ENCODE data around the gene DAB2IP.

The DAB2IP gene

DNA sequence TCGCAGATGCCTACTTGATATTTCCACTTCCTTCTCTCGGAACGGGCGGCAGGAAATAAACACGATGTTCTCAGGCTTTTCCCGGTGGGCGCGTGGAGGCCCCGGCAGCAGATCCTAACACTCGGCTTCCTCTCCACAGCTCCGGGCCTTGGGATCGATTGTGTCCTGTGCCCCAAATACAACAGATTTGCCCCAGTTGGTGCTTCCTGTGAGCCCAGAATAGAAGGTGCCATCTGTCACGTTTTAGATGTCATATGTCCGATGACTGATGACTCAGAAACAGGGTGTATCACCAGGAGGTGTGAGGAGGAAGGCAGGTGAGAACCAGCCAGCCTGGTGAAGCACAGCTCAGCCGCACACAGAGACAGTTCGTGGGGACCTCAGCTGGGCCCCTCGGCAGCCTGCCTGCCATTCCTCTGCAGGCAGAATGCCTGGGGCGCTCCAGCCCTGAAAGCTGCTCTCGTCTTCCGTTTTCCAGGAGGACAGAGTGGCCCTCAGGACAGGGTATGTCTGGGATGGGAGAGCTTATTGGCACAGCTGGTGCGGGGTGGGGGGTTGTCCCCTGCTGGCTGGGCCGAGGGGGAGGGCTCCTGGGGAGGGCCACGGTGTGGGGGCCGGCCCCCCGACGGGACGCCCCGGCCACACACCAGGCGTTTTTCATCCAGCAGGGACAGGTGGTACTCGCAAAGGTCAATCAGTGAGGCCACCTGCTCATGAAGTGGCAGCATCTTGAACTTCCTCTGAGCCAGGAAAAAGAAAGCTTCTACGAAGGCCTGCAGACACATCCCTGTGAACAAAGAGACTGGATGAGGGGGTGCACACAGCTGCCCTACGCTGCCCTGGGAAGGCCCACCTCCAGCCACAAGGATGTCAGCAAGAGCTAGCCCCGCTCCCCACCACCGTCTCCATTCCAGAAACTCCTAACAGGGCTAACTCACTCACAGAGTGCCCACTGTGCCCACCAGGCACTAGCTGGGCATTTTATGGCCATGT is 171.0 kb downstream of the DAB2IP start:
- no peak for DNase-seq

DNA sequence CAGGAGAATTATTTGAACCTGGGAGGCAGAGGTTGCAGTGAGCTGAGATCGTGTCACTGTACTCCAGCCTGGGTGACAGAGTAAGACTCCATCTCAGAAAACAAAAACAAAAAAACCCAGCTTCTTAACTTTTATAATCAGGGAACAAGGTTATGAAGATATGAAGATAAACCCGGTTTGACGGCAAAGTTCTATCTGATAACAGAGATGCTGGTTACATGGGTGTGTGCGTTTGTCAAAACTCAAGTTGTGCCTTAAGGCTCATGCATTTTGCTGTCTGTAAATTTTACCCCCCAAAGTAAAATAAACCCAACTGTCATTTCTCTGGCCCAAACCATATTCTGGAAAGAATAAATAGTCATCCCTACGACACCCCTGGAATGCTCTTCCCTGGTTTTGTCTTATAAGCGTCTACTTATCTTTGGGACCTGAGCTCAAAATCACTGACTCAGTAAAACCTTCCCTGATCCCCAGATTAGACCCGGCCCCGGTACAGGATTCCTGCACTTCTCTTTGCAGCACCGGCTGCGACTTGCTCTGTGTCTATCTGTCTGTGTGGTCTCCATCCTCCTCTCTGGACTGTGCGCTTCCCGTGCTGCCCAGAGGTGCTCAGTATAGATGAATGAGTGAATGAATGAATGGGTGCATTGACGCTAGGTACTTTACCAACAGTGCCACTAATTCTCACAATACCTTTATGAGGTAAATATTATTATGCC is 172.2 kb downstream of the DAB2IP start:
- no peak for DNase-seq

DNA sequence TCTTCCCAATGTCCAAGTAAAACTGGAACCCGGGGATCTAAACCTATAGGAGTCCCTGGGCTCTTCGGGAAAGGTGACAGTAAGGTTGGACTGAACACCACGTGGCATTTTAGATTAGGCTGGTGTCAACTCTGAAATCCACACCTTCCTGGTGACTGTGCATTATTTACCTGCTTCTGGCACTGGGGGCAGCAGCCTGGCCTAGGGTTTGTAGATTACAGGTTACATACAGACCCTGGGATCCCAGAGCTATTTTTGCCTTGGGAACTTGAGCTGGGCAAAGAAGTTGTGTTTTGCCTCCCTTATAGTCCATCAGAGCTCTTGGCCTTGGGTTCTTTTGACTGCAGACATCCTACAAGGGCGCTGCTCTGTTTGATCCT is 173.2 kb downstream of the DAB2IP start:
- no peak for DNase-seq

DNA sequence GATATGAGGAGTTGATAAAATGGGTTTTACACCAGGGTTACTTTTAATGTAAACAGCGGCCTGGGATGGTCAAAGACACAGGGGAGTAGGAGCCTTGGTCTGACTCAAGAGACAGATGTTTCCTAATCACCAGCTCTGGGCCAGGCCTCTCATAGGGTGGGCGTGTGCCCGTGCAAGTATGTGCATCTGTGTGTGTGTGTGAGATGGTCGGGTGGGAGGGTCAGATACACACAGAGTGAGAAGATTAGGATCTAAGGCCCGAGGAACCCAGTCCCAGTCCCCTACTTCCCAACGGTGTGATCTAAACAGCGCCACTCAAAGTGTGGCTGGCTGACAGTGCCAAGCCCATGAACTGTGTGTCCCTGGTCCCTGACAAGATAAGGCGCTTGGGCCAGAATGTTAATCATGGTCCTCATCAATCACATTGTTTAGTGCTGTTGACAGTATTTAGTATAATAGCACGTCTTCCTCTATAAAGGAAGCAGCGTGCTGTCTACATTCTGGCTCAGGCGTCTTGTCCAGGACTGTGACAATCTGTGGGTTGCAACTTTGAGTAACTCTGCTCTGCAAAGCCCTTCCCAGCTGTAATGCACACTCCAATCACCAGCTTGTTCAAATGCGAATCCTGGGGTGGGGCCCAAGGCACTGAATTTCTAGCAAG is 173.7 kb downstream of the DAB2IP start:
- no peak for DNase-seq

DNA sequence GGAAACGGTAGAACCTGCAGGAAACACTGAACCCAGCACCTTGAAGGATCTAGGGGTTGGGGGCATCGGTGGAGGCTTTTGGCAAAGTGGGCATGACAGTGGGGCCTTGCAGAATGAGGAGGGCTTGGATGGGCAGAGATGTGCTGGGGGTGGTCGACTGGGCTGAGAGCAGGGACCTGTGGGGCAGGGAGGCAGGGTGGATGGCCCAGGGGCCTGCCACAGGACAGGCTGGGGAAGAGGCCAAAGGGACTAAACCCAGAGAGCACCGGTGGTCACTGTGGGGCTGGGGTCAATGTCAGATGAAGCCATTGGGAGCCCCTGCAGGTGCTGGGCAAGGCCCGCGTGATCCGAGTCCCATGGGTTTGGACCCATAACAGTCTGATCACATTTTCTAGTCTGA is 175.3 kb downstream of the DAB2IP start:
- DNase-seq = no peak

DNA sequence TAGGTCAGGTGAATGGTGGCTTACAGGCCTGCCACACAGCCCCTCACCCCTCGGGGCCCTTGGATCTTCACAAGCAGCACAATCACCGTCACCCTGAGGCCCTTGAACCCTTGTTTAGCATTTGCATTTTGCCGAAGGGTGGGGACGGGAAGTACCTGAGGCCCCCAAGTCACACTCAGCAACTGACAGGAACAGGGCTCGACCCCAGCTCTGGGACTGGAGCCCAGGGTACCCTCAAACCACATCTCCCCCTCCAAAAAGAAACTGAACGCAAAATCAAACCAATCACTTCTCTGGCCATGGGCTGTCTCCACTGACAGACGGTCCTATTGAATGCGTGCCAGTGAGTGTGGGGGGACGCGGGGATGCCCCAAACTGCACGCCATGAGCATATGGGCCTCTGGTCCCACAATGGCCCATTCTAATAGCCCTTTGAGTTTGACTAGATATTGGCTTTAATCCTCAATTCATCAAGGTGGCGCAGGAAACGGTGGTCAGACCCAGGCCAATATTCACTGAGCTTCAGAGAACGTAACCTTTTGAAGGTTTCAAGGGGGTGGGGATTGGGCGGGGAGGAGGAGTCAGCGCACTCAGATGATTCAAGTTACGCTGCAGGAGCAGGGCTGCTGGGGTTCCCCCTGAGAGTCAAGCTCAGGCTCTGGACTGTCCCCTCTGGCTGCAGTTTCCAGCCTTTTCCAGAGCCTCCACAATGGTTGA is 176.0 kb downstream of the DAB2IP start:
- no peak for DNase-seq

DNA sequence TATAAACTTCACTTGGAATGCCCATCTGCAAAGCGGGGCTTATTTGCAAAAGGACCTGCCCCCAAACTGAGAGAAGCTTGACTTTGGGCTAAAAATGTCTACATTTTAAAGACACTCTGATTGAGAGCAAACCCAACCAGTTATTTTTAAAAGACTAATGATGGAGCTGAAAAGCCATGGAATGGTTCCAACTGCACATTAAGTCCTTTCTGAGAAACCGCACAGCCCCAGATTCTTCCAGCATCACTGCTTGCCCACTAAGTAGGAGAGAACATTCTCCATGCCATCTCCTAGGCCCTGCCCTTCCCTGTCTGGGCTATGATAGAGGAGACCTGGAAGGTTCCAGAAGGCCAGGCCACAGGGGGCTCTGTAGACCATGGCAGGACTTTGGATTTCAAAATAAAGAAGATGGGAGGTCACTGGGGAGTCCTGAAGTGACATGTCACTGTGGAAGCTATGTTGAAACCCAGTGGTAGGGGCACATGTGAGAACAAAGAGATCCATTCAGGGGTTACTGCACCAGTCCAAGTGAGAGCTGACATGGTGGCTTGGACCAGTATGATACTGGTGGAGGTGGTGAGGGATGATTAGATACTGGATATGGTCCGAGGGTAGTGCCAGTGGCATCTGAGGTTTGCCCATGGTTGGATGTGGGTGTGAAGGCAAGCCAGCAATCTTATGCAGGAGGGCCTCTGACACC is 179.2 kb downstream of the DAB2IP start:
- no peak for DNase-seq

DNA sequence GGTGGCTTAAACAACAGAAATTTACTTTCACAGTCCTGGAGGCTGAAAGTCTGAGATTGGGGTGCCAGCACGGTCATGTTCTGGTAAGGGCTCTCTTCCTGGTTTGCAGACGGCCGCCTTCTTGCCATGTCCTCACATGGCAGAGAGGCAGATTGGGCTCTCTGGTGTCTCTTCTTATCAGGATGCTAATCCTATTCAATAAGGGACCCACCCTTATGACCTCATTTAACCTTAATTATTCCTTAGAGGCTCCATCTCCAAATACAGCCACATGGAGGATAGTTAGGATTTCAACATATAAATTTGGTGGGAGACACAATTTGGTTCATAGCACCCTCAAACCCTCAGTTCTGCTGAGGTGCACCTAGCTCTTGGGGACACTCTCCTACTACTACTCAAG is 180.4 kb downstream of the DAB2IP start:
- no peak for DNase-seq

DNA sequence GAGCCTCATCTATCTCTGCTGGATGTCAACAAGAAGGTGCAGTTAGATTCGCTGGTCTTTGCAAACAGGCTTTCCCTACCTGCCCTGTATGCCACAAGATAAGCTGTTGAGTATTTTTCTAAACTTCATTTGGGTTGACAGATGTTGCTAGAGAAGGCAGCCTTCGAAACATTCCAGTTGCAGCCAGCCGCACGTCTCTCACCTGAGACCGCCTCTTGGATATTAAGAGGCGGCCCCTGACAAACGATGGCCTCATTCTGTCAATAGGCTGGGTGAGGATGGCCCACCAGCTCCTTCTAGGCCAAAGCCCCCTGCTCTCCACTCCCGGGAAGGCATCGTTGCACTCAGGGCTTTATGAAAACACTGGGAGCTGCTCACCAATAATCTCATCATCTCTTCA is 181.6 kb downstream of the DAB2IP start:
- no peak for DNase-seq

Data from NCI-H1048 (cell line).